ENCODE measurements around the gene CDS2.

DNA sequence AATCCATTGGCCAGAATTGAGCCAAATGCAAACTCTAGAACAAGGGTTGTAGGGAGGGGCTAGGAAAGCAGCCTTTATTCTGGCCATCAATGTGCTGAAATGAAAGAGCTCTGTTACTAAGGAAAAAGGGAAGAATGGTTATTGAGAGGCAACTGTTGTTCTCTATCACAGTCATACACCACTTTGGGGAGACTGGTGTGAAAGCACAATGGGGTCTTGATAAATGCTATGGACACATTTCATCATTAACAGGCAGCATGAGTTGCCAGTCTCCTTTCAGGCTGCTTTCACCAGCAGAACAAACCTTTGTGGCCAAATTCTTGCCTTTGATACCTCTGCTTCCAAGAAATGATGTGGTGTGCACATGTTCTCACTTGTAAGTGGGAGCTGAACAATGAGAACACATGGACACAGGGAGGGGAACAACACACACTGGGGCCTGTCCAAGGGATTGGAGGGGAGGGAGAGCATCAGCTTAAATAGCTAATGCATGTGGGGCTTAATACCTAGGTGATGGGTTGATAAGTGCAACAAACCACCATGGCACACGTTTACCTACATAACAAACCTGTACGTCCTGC lies 86.2 kb downstream of the CDS2 start:
- no peak for TF ChIP-seq EZH2phosphoT487 (IDR thresholded peaks at IDR 0.05; ENCODE audit: unreplicated experiment)
- TF ChIP-seq, protein P1, sequence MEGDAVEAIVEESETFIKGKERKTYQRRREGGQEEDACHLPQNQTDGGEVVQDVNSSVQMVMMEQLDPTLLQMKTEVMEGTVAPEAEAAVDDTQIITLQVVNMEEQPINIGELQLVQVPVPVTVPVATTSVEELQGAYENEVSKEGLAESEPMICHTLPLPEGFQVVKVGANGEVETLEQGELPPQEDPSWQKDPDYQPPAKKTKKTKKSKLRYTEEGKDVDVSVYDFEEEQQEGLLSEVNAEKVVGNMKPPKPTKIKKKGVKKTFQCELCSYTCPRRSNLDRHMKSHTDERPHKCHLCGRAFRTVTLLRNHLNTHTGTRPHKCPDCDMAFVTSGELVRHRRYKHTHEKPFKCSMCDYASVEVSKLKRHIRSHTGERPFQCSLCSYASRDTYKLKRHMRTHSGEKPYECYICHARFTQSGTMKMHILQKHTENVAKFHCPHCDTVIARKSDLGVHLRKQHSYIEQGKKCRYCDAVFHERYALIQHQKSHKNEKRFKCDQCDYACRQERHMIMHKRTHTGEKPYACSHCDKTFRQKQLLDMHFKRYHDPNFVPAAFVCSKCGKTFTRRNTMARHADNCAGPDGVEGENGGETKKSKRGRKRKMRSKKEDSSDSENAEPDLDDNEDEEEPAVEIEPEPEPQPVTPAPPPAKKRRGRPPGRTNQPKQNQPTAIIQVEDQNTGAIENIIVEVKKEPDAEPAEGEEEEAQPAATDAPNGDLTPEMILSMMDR (conservative IDR thresholded peaks at IDR 0.05; ENCODE audit: low read depth in 2 of 2), result no peak
- no peak for TF ChIP-seq EZH2 (IDR thresholded peaks at IDR 0.05; ENCODE audit: low read depth, unreplicated experiment)
- no peak for TF ChIP-seq CREB1 (CRISPR knock-in tag; IDR thresholded peaks at IDR 0.05; ENCODE audit: low read depth)
- no peak for TF ChIP-seq POLR2AphosphoS5 (IDR thresholded peaks at IDR 0.05; ENCODE audit: low read depth)
- TF ChIP-seq, protein P2, sequence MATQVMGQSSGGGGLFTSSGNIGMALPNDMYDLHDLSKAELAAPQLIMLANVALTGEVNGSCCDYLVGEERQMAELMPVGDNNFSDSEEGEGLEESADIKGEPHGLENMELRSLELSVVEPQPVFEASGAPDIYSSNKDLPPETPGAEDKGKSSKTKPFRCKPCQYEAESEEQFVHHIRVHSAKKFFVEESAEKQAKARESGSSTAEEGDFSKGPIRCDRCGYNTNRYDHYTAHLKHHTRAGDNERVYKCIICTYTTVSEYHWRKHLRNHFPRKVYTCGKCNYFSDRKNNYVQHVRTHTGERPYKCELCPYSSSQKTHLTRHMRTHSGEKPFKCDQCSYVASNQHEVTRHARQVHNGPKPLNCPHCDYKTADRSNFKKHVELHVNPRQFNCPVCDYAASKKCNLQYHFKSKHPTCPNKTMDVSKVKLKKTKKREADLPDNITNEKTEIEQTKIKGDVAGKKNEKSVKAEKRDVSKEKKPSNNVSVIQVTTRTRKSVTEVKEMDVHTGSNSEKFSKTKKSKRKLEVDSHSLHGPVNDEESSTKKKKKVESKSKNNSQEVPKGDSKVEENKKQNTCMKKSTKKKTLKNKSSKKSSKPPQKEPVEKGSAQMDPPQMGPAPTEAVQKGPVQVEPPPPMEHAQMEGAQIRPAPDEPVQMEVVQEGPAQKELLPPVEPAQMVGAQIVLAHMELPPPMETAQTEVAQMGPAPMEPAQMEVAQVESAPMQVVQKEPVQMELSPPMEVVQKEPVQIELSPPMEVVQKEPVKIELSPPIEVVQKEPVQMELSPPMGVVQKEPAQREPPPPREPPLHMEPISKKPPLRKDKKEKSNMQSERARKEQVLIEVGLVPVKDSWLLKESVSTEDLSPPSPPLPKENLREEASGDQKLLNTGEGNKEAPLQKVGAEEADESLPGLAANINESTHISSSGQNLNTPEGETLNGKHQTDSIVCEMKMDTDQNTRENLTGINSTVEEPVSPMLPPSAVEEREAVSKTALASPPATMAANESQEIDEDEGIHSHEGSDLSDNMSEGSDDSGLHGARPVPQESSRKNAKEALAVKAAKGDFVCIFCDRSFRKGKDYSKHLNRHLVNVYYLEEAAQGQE (IDR thresholded peaks at IDR 0.05; ENCODE audit: unreplicated experiment), result no peak
- TF ChIP-seq NANOG (IDR thresholded peaks at IDR 0.05; ENCODE audit: borderline replicate concordance), result no peak
- no peak for TF ChIP-seq STAT1 (IDR thresholded peaks at IDR 0.05; ENCODE audit: unreplicated experiment)
- TF ChIP-seq ZNF331 (CRISPR knock-in tag; IDR thresholded peaks at IDR 0.05; ENCODE audit: low read depth), result no peak
- TF ChIP-seq, protein P3, sequence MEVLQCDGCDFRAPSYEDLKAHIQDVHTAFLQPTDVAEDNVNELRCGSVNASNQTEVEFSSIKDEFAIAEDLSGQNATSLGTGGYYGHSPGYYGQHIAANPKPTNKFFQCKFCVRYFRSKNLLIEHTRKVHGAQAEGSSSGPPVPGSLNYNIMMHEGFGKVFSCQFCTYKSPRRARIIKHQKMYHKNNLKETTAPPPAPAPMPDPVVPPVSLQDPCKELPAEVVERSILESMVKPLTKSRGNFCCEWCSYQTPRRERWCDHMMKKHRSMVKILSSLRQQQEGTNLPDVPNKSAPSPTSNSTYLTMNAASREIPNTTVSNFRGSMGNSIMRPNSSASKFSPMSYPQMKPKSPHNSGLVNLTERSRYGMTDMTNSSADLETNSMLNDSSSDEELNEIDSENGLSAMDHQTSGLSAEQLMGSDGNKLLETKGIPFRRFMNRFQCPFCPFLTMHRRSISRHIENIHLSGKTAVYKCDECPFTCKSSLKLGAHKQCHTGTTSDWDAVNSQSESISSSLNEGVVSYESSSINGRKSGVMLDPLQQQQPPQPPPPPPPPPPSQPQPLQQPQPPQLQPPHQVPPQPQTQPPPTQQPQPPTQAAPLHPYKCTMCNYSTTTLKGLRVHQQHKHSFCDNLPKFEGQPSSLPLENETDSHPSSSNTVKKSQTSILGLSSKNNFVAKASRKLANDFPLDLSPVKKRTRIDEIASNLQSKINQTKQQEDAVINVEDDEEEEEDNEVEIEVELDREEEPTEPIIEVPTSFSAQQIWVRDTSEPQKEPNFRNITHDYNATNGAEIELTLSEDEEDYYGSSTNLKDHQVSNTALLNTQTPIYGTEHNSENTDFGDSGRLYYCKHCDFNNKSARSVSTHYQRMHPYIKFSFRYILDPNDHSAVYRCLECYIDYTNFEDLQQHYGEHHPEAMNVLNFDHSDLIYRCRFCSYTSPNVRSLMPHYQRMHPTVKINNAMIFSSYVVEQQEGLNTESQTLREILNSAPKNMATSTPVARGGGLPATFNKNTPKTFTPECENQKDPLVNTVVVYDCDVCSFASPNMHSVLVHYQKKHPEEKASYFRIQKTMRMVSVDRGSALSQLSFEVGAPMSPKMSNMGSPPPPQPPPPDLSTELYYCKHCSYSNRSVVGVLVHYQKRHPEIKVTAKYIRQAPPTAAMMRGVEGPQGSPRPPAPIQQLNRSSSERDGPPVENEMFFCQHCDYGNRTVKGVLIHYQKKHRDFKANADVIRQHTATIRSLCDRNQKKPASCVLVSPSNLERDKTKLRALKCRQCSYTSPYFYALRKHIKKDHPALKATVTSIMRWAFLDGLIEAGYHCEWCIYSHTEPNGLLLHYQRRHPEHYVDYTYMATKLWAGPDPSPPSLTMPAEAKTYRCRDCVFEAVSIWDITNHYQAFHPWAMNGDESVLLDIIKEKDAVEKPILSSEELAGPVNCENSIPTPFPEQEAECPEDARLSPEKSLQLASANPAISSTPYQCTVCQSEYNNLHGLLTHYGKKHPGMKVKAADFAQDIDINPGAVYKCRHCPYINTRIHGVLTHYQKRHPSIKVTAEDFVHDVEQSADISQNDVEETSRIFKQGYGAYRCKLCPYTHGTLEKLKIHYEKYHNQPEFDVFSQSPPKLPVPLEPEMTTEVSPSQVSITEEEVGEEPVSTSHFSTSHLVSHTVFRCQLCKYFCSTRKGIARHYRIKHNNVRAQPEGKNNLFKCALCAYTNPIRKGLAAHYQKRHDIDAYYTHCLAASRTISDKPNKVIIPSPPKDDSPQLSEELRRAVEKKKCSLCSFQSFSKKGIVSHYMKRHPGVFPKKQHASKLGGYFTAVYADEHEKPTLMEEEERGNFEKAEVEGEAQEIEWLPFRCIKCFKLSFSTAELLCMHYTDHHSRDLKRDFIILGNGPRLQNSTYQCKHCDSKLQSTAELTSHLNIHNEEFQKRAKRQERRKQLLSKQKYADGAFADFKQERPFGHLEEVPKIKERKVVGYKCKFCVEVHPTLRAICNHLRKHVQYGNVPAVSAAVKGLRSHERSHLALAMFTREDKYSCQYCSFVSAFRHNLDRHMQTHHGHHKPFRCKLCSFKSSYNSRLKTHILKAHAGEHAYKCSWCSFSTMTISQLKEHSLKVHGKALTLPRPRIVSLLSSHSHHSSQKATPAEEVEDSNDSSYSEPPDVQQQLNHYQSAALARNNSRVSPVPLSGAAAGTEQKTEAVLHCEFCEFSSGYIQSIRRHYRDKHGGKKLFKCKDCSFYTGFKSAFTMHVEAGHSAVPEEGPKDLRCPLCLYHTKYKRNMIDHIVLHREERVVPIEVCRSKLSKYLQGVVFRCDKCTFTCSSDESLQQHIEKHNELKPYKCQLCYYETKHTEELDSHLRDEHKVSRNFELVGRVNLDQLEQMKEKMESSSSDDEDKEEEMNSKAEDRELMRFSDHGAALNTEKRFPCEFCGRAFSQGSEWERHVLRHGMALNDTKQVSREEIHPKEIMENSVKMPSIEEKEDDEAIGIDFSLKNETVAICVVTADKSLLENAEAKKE (CRISPR knock-in tag; IDR thresholded peaks at IDR 0.05), result no peak
- TF ChIP-seq ZNF114 (CRISPR knock-in tag; IDR thresholded peaks at IDR 0.05), result no peak
- TF ChIP-seq, protein P4, sequence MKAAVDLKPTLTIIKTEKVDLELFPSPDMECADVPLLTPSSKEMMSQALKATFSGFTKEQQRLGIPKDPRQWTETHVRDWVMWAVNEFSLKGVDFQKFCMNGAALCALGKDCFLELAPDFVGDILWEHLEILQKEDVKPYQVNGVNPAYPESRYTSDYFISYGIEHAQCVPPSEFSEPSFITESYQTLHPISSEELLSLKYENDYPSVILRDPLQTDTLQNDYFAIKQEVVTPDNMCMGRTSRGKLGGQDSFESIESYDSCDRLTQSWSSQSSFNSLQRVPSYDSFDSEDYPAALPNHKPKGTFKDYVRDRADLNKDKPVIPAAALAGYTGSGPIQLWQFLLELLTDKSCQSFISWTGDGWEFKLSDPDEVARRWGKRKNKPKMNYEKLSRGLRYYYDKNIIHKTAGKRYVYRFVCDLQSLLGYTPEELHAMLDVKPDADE (IDR thresholded peaks at IDR 0.05), result no peak
